K562 (cell line): ENCODE measurements around the gene SAE1. TPM values are rescaled to one million over a fixed set of nuclear protein-coding genes. Genes with fewer than 3 reads are reported as not detected.
A peak's percentile ranks its signal among the peaks of the same experiment; 100 is the strongest.

Source experiments
- ARID3A ChIP-seq: IDR thresholded peaks from 2 replicates; pipeline ENCODE4 v1.6.1; 2012; ENCODE audit warnings: low read depth, low read length, improper control_type of control experiment, borderline replicate concordance
- CC2D1A ChIP-seq: fragments of 450-650 bp; IDR thresholded peaks from 2 replicates; pipeline ENCODE4 v1.6.1; 2017; ENCODE audit warnings: mild to moderate bottlenecking
- DACH1 ChIP-seq: fragments of 450-650 bp; IDR thresholded peaks from 2 replicates; pipeline ENCODE4 v1.6.1; 2018; ENCODE audit not compliant: partially characterized antibody
- KLF13 ChIP-seq: fragments of 450-650 bp; IDR thresholded peaks from 2 replicates; pipeline ENCODE4 v1.6.1; 2016; ENCODE audit warnings: missing genetic modification characterization, low read depth, mild to moderate bottlenecking, missing compliant biosample characterization, moderate library complexity, borderline replicate concordance
- NFXL1 ChIP-seq: fragments of 450-650 bp; formaldehyde crosslinking; IDR thresholded peaks from 2 replicates; pipeline ENCODE4 v1.4.0; 2021; ENCODE audit warnings: mild to moderate bottlenecking
- RAD21 ChIP-seq, 2 experiments: fragments of 250-450 bp in 1 of 2; fragments of 450-650 bp in 1 of 2; sonication (Bioruptor Pico) in 1 of 2; formaldehyde crosslinking in 1 of 2; IDR thresholded peaks in 1 of 2; conservative IDR thresholded peaks in 1 of 2; 2 replicates each; pipeline versions ENCODE4 v1.4.0 to v1.8.0; 2020 to 2022; ENCODE audit warnings: mild to moderate bottlenecking in 2 of 2, moderate library complexity in 1 of 2
- SMC3 ChIP-seq: conservative IDR thresholded peaks from 2 replicates; pipeline ENCODE4 v1.6.1; 2011; ENCODE audit warnings: low read depth, low read length, improper control_type of control experiment; ENCODE audit not compliant: insufficient read depth
- polyA plus RNA-seq, 8 experiments: library from polyadenylated mRNA; depleted of rRNA in 4 of 8; stranded (reverse) in 5 of 8; unstranded in 3 of 8; fragments of >200 nt; fragmentation: Nextera tagmentation in 2 of 8; fragmentation: Illumina TruSeq in 1 of 8; extraction: Ambion mirVana in 2 of 8; extraction: Trizol in 1 of 8; gene quantifications; 2 replicates each; pipeline versions ENCODE4 v1.2.1 to v1.2.3, GENCODE V29; 2011 to 2014; ENCODE audit warnings: inconsistent platforms in 1 of 8, missing spikeins in 1 of 8
- total RNA-seq, 7 experiments: library from RNA; depleted of rRNA in 6 of 7; stranded (reverse); fragments of >200 nt in 6 of 7; fragmentation: Illumina TruSeq in 2 of 7; extraction: Trizol in 2 of 7; gene quantifications; 2 replicates each; pipeline versions ENCODE4 v1.2.1 to v1.2.3, GENCODE V29; 2011 to 2021; ENCODE audit warnings: low replicate concordance in 1 of 7
- TF ChIP-seq, protein P1 (sequence below): fragments of 450-650 bp; formaldehyde crosslinking; IDR thresholded peaks from 2 replicates; pipeline ENCODE4 v1.4.0; 2020; ENCODE audit warnings: mild to moderate bottlenecking, moderate library complexity

The SAE1 gene
- total and polyA plus RNA-seq, 9 of the 15 experiments (the other 6 are each of a cell fraction or from before 2014, with no cell fraction given) = 82.8 to 299 (median 217) TPM

DNA sequence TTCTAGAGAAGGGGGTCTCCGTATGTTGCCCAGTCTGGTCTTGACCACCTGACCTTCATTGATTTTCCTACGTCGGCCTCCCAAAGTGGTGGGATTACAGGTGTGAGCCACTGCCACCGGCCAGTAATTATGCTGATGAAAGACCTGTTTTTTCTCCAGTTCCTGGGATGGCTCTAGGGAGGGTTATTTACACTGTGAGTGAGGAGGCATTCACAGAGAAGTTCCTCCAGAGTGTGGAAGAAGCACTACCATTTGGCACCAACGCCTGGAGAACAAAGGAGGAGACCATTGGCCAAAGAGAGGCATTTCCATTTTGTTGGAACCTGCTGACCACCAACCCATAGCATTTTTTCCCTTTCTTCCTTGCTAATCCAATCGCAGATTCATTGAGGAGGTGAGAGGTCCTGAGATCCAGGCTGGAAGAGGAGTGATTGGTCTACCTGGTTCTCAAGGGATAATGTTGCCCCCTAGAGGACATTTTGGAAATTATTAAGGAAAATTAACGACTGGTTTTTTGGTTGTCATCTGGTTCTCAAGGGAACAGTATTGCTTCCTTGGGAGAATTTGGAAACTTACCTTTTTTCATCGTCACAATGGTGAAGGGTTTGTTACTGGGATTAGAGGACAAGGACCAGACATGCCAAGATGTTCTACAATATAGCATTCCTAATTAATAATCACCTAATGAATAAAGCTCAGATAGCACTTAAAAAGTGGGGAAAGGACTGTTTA lies 5.5 kb upstream of the SAE1 start (continued):
- TF ChIP-seq, protein P1, sequence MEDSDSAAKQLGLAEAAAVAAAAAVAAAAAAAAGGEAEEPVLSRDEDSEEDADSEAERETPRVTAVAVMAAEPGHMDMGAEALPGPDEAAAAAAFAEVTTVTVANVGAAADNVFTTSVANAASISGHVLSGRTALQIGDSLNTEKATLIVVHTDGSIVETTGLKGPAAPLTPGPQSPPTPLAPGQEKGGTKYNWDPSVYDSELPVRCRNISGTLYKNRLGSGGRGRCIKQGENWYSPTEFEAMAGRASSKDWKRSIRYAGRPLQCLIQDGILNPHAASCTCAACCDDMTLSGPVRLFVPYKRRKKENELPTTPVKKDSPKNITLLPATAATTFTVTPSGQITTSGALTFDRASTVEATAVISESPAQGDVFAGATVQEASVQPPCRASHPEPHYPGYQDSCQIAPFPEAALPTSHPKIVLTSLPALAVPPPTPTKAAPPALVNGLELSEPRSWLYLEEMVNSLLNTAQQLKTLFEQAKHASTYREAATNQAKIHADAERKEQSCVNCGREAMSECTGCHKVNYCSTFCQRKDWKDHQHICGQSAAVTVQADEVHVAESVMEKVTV (CRISPR knock-in tag) = peak; percentile 83
- TF ChIP-seq RAD21 (CRISPR knock-in tag; conservative IDR thresholded peaks at IDR 0.05 in 1 of 2, IDR thresholded peaks at IDR 0.05 in 1 of 2) (peak; percentile 83 to 92), NFXL1 (no peak), SMC3 (peak; percentile 61; the same call in 1 of the 2 replicates), DACH1 (peak; percentile 92), CC2D1A (peak; percentile 83), ARID3A (0 out of 2 replicates have a peak, but pooled peaks have one; percentile 13), KLF13 (tag) (no peak)
